ENCODE measurements around the gene SYNGR3.

Gene SYNGR3

GRCh38 chr16:2040787-2041522 is 51.2 kb downstream of the SYNGR3 start:
- no peak for DNase-seq (ENCODE audit: low read depth in 2 of 2)

- no peak for DNase-seq (ENCODE audit: low read depth in 2 of 2)
Measured at GRCh38 chr16:2042171-2042985, 52.6 kb downstream of the SYNGR3 start.

GRCh38 chr16:2042986-2043666 is 53.4 kb downstream of the SYNGR3 start:
- DNase-seq (ENCODE audit: low read depth in 2 of 2): no peak
